DOHH2 (cell line): ENCODE measurements around the gene CDHR3.

Source experiments
- H3F3A ChIP-seq: fragments of 200-600 bp; sonication (generic), shearing (Covaris generic); 2 replicates; pipeline ENCODE4 v1.6.0; 2016; ENCODE audit warnings: antibody characterized with exemption, mild to moderate bottlenecking; ENCODE audit not compliant: control insufficient read depth, insufficient read depth
- H3K27ac ChIP-seq: fragments of 200-600 bp; sonication (generic); 2 replicates; pipeline ENCODE4 v1.5.1; 2014; ENCODE audit warnings: low read depth, mild to moderate bottlenecking, low read length, moderate library complexity
- H3K27me3 ChIP-seq: fragments of 200-600 bp; sonication (generic); 2 replicates; pipeline ENCODE4 v1.6.1; 2014; ENCODE audit warnings: mild to moderate bottlenecking, low read length, mixed read lengths; ENCODE audit not compliant: control insufficient read depth
- H3K36me3 ChIP-seq: fragments of 200-600 bp; sonication (generic); 2 replicates; pipeline ENCODE4 v1.6.1; 2014; ENCODE audit warnings: mild to moderate bottlenecking, low read length, moderate library complexity, mixed read lengths; ENCODE audit not compliant: control insufficient read depth
- H3K4me1 ChIP-seq: fragments of 200-600 bp; sonication (generic); 2 replicates; pipeline ENCODE4 v1.6.1; 2014; ENCODE audit warnings: mild to moderate bottlenecking, low read length, mixed read lengths; ENCODE audit not compliant: control insufficient read depth
- H3K4me2 ChIP-seq: fragments of 200-600 bp; sonication (generic); 2 replicates; pipeline ENCODE4 v1.6.0; 2014; ENCODE audit warnings: mild to moderate bottlenecking, low read length, moderate library complexity
- H3K4me3 ChIP-seq: fragments of 200-600 bp; sonication (generic); 2 replicates; pipeline ENCODE4 v1.5.1; 2014; ENCODE audit warnings: mild to moderate bottlenecking, low read length, mixed read lengths
- H3K79me2 ChIP-seq: fragments of 200-600 bp; sonication (generic); 2 replicates; pipeline ENCODE4 v1.6.1; 2014; ENCODE audit warnings: mild to moderate bottlenecking, low read length, mixed read lengths; ENCODE audit not compliant: control insufficient read depth
- H3K9me2 ChIP-seq: fragments of 200-600 bp; sonication (generic); replicated peaks from 2 replicates; pipeline ENCODE4 v1.6.1; 2014; ENCODE audit warnings: mild to moderate bottlenecking, low read length, mixed read lengths; ENCODE audit not compliant: control insufficient read depth
- H3K9me3 ChIP-seq: fragments of 200-600 bp; sonication (generic); 2 replicates; pipeline ENCODE4 v1.6.1; 2014; ENCODE audit warnings: antibody characterized with exemption, low read length, mixed read lengths; ENCODE audit not compliant: control insufficient read depth, insufficient read depth
- H4K20me1 ChIP-seq: fragments of 200-600 bp; sonication (generic); 2 replicates; pipeline ENCODE4 v1.6.0; 2014; ENCODE audit warnings: low read depth, mild to moderate bottlenecking, antibody characterized with exemption, low read length, moderate library complexity; ENCODE audit not compliant: control insufficient read depth, insufficient read depth
- EZH2phosphoT487 ChIP-seq: fragments of 200-600 bp; sonication (generic); IDR thresholded peaks from 2 replicates; pipeline ENCODE4 v1.6.1; 2017; ENCODE audit warnings: borderline replicate concordance, mild to moderate bottlenecking, antibody characterized with exemption, low read length, moderate library complexity, mixed read lengths
- TF ChIP-seq, protein P1 (sequence below): fragments of 200-600 bp; sonication (generic); IDR thresholded peaks from one replicate; pipeline ENCODE4 v1.5.1; 2014; ENCODE audit warnings: antibody characterized with exemption, mild to moderate bottlenecking, low read depth, low read length; ENCODE audit not compliant: poor library complexity, severe bottlenecking

CDHR3 gene

GRCh38 chr7:106071999-106072714 is 109.1 kb downstream of the CDHR3 start:
- Histone ChIP-seq H4K20me1 (no peaks in the 10 kb centered on the region), H3K79me2 (peaks cover 26% of the 10 kb centered on the region), H3K27me3 (no peaks in the 10 kb centered on the region), H3K4me1 (peaks cover 99% of the 10 kb centered on the region), H3F3A (peaks cover 90% of the 10 kb centered on the region), H3K4me3 (peak overlapping the region; percentile 79), H3K4me2 (peak overlapping the region; percentile 93), H3K36me3 (peaks cover 15% of the 10 kb centered on the region), H3K27ac (peak overlapping the region; percentile 97), H3K9me2 (no peaks in the 10 kb centered on the region), H3K9me3 (no peaks in the 10 kb centered on the region)
- no peak for TF ChIP-seq EZH2phosphoT487
- TF ChIP-seq, protein P1, sequence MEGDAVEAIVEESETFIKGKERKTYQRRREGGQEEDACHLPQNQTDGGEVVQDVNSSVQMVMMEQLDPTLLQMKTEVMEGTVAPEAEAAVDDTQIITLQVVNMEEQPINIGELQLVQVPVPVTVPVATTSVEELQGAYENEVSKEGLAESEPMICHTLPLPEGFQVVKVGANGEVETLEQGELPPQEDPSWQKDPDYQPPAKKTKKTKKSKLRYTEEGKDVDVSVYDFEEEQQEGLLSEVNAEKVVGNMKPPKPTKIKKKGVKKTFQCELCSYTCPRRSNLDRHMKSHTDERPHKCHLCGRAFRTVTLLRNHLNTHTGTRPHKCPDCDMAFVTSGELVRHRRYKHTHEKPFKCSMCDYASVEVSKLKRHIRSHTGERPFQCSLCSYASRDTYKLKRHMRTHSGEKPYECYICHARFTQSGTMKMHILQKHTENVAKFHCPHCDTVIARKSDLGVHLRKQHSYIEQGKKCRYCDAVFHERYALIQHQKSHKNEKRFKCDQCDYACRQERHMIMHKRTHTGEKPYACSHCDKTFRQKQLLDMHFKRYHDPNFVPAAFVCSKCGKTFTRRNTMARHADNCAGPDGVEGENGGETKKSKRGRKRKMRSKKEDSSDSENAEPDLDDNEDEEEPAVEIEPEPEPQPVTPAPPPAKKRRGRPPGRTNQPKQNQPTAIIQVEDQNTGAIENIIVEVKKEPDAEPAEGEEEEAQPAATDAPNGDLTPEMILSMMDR = no peak

GRCh38 chr7:106072715-106073091 is 109.6 kb downstream of the CDHR3 start:
- no peaks in the 10 kb centered on the region for H3K27me3 ChIP-seq
- H3K4me1 ChIP-seq = peaks cover 99% of the 10 kb centered on the region
- peak overlapping the region; percentile 93 for H3K4me2 ChIP-seq
- H3K9me2 ChIP-seq = no peaks in the 10 kb centered on the region
- no peaks in the 10 kb centered on the region for H4K20me1 ChIP-seq
- no peak for TF ChIP-seq EZH2phosphoT487
- TF ChIP-seq, protein P1 = no peak
- H3K36me3 ChIP-seq = peaks cover 15% of the 10 kb centered on the region
- no peaks in the 10 kb centered on the region for H3K9me3 ChIP-seq
- H3K4me3 ChIP-seq = peak overlapping the region; percentile 79
- H3K27ac ChIP-seq = peak overlapping the region; percentile 97
- H3K79me2 ChIP-seq = peaks cover 26% of the 10 kb centered on the region
- peaks cover 88% of the 10 kb centered on the region for H3F3A ChIP-seq

- H3K9me3 ChIP-seq = no peaks in the 10 kb centered on the region
- peaks cover 25% of the 10 kb centered on the region for H3K79me2 ChIP-seq
- H3K4me2 ChIP-seq = peak overlapping the region; percentile 93
- no peak for TF ChIP-seq EZH2phosphoT487
- TF ChIP-seq, protein P1 = peak; percentile 54
- H3K27ac ChIP-seq = peak overlapping the region; percentile 97
- peaks cover 14% of the 10 kb centered on the region for H3K36me3 ChIP-seq
- H3K4me1 ChIP-seq = peaks cover 99% of the 10 kb centered on the region
- no peaks in the 10 kb centered on the region for H3K9me2 ChIP-seq
- no peaks in the 10 kb centered on the region for H4K20me1 ChIP-seq
- H3K4me3 ChIP-seq = peak overlapping the region; percentile 79
- peaks cover 80% of the 10 kb centered on the region for H3F3A ChIP-seq
- H3K27me3 ChIP-seq = no peaks in the 10 kb centered on the region
These were observed 110.6 kb downstream of the CDHR3 start for GRCh38 chr7:106073701-106074100.
